ENCODE measurements around the gene FAM168A.
"Not testable (repeated sequence)": the region's sequence is repeated elsewhere in the genome, so short reads cannot be mapped to it uniquely, and the experiment has no call there.

Gene FAM168A

DNA sequence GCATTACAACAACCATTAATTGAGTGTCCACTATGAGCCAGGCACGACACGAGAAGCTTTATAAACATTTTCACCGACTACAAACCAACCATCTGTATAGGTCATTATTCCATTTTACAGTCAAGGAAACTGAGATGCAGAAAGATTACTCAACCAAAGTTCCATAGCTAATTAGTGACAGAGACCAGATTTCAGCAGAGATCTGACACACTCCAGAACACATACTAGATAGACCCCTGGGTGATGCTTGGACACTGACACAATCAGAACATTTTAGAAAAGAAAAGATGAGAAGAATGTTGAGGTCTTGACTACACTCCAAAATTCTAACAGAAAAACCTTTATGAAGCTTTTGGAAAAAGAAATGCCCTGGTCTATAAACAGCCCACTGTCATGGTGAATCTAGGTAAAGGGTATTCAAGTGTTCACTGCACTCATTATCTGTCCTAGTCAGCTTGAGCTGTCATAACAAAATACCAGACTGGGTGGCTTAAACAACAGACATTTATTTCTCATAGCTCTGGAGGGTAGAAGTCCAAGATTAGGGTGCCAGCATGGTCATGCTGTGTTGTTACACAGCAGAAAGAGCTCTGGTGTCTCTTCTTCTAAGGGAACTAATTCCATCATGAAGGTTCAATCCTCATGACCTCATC lies 132.8 kb downstream of the FAM168A start:
- DNase-seq: peak; percentile 42

DNA sequence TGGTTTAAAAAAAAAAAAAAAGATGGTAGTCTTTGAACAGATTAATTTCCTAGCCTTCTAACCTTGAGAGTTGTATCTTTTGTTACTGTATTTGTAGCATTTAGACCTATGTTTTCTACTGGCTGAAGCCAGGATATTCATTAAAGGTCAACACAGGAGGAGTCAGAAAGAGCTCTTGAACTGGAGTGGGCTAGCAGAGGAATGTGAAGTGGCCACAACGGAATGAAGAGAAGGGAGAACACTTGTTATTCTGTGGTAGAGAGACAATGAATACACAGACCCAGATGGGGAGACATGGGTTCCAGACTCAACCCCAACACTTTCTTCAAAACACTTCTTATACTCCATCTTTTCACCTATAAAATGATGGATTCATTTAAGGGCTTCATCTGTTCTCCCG lies 133.6 kb downstream of the FAM168A start:
- peak; percentile 11 for DNase-seq

DNA sequence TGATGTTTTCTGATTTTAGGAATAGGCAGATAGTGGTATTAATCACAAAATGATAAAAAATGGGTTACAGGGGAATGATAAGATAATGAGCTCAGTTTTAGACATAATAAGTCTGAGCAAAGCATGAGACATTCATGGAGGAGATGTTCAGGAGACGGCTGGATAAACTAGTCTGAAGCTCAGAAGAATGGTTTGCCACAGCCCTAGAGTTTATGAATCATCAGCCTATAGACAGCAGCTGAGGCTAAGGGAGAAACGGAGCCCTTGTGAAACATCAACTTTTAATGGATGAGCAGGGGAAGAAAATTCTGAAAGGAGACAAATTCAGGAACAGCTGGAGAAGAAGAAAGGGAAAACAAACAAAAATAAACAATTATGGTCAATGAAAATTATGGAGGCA lies 134.6 kb downstream of the FAM168A start:
- peak; percentile 71 for DNase-seq

DNA sequence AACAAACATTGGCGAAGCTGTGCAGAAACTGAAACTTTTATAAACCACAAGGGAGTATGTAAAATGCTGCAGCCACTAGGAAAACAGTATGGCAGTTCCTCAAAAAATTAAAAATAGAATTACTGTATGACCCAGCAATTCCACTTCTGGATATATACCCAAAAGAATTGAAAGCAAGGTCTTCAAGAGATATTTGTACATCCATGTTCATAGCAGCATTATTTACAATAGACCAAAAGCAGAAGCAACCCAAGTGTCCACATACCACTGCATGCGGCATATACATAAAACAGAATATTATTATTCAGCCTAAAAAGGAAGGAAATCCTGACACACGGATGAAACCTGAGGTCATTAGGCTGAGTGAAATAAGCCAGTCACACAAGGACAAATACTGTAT lies 135.9 kb downstream of the FAM168A start:
- DNase-seq: no peak

DNA sequence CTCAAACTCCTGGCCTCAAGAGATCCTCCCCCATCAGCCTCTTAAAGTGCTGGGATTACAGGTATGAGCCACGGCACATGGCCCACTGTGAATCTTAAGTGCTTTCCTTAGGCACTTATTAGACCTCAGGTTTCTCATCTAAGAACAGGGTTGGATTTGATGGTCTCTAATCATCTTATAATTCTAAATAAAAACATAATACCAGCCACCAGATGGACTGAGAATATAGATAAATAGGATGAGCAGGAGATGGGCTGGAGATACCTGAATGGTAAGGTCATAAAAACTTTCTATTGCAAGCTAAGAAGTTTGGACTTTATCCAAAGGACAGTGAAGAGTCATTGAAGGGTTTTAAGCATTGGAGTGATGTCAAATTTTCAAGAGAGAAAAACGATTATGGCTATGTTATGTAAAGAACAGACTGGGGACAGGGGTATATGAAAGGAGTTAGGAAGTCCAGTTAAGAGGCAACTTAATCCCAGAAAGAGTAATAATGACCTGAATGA lies 136.5 kb downstream of the FAM168A start:
- DNase-seq: peak; percentile 27

DNA sequence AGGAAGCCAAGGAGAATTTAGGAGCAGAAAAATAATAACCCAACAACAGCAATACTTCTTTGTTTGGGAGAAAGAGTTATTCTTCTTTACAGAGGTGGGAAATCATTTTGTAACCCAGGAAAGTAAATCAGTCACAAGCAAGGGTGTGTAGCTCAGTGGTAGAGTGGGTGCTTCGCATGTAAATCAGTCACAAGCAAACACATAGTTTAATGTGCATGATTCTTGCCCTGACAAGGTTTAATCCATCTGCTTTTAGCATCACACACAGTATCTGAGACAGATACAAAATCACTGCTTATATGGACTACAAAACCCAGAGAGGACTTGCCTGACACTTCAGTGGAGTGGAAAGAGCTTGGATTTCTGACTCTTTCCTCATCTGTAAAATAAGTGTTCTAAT lies 139.7 kb downstream of the FAM168A start:
- DNase-seq: no peak

DNA sequence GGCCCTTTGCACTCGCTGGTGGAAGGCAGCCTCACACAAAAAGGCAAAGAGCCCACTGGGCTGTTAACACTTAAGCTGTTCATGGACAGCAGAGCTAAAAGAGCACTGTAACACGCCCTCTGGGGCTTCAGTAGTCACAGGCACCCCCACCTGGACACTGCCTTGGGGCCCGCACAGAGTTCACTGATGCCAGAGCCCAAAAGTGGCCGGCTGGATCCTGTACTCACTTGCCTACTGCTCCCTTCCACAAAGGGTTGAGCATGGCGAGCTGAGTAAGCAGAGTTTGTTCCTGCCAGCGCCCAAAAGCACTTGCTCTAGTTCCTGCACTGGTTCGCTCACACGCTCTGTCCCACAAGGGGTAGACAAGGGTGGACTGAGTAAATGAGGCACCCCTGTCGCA lies 142.9 kb downstream of the FAM168A start:
- DNase-seq: no peak

DNA sequence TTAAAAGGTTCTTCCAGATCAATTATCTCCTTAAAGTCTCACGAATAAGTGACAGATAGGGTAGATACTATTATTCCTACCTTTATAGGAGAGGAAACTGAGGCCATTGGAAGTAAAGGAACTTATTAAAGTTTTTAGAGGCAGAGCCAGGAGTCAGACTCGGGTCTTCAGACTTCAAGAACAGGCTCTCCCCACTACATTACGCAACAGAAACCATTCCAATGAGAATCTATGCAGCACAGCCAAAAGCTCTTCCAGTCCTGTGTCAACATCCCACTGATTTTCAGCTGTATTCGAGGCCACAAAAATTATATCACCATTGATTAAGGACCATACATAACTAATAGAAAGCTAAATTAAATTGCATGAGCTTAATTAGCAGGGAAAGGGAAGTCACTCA lies 144.3 kb downstream of the FAM168A start:
- DNase-seq: no peak

DNA sequence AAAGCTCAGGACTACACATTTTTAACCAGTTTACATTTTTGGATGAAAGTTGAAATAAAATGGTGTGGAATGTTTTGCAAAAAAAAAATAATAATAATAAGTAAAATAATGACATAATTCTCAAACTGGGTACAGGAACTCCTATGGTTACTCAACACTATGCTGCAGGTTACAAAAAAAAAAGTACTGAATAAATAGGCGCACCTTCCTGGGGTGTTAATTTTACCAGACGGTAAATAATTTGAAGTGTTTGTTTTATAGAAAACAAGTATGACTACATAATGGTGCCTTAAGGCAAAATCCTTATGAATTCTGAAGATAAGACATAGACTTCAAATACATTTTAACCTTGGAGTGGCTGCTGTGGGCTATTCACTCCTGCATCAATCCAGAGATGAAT lies 145.2 kb downstream of the FAM168A start:
- no peak for DNase-seq

DNA sequence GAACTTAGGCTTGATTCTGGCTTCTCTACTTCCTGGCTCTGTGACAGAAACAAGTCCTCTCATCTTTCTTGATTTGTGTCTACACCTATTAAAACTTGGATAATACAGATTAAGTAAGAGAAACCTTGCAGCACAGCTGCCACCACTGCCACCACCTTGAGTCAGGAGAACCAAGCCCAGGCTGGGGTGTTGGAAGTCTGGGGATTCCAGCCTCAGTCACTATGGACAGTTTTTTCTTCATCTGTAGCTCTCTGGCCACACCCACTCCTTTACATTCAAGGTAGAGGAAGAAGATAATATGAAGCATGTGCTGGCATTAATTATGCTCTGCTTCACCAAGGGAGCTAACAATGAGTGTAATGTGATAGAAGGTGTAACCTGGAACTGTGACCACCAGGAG lies 146.0 kb downstream of the FAM168A start:
- DNase-seq: no peak

DNA sequence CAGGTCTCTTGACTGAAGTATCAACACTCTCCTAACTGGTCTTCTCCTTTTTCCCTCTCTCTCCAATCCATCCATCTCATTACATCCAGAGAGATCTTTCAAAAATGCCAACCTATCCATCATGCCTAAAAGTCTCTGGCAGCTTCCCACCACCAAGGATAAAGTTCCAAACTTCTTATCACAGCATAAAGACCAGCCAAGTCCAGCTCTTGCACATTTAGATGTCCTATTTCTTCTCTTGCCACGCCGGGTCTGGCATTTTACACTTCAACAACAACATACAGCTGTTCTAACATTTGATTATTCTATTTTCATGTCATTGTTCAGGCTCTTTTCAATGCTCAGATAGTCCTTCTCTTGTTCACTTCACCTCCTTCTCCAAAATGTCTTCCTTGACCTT lies 151.1 kb downstream of the FAM168A start:
- no peak for DNase-seq

DNA sequence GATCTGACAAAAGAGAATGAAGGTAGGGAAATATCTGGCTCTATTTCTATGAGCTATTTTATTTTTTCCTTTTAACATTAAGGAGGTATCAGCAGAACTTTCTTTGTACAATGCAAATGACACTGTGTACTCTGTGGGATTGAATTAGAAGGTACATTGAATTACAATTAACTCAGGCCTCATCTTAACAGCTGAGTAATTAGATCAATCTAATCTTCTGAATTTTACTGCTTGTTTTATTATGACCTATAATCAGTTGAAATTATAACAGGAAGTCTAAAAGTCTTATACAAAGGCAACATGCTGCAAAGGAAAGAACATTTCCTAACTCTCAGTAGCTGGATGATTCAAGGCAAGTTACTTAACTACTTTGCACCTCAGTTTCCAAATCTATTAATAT lies 151.9 kb downstream of the FAM168A start:
- DNase-seq: no peak

DNA sequence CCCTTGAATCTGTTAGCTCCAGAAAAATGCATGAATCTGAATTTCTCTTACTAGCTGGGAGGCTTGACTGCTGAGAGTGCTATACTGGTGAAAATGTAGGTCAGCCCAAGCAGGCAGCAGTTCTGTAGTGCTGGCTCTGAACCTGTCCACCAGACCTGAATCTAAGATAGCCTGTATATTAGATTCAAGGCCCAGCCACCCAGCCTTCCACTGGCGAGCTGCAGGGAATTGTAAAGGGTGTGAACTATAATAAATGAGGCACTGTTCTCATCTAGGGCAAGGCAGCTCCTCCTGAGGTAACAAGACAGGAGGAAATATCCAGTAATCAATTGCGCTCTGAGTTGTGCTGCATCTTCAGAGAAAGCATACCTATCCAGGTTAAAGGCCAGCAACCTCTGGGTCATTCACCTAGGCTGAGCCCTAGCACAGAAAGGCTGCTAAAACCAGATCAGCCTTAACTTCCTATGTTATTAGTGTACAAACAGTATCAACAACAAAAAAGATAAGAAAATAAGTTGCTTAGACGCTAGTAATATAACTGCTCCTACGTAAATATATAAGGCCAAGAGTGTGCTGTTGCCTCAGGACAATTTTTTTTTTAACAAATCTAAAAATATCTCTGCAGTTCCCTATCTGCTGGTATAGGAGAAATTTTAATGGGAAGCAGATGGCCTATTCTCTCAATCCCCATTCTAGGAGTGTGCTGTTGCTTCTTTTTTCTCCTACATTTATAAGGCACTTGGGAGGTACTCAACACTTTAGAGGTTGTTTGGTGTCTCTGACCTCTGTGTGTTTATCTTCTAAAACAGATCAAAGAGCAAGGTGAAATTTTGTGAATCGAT lies 158.7 kb downstream of the FAM168A start:
- peak; percentile 59 for DNase-seq

DNA sequence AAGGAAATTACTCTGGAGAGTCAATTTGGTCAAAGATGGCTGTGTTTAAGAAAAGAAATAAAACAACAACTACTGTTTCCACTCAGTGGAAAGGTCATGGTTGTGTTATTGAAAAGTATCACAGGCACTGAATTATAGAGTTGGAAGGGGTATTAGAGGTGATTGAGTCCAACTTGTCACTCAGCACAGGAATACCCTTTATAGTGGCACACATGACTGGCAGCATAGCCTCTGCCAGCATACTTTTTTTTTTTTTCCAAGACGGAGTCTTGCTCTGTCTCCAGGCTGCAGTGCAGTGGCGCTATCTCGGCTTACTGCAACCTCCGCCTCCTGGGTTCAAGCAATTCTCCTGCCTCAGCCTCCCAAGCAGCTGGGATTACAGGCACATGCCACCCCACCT lies 161.1 kb downstream of the FAM168A start:
- not testable (repeated sequence) for DNase-seq

DNA sequence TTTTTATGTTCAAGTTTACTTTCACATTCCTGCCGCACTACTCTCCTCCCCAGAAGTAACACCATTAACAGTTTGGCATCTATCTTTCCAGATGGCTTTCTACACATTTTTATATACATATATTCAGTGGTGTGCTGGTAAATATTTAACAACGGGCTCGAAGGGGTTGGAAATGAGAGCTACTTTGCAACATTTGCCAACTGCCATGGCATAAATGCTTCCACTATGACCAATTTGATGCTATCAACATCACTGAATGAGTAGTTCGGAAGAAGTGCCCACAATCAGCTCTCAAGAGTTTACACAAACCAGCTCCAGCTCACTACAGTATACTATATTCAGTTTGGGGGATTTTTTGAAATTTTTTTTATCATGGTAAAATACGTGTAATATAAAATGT lies 166.5 kb downstream of the FAM168A start:
- no peak for DNase-seq

DNA sequence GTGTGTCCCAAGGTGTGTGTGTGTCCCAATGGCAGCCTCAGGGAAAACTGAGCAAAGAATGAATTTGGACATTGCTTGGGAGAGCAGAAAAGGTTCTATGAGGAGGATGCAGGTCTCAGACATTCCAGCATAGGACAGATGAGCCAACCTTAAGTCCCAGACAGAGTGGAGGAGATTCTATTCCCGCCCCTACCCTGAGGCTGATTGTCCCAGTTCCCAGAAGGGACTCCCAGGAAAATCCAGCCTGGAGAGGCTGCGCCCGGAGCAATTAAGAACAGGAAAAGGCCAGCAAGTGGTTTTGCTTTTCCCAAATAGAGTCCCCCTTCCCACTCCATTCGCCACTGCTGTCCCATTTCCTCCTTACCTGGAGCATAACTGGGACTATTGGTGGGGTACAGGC lies 167.6 kb downstream of the FAM168A start:
- DNase-seq: no peak

DNA sequence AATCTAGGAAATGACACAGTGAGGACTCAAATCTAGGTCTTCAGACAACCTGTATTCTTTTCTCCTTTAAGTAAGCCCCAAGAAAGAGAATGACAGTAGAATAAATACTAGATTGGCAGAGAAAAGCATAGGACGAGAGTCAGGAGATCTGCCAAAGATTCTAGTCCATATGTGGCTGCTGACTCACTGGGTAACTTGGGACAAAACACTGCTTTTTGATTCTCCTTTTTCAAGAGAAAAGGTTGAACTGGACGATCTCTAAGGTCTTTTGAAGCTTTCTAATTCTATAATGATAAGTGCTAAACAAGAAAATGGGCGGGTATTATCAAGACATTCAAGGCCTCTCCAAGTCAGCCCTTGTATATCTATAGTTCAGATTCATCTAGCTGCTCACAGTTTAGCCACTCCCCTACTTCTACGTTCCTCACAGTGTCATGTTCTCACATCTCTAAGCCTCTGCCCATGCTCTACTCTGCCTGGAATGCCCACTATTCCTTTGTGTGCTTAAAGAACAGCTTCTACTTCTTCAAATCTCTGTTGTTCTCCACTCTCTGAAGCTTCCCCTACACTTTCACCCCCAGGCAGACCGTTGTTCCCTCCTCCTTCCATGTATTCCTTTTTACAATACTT lies 168.7 kb downstream of the FAM168A start:
- peak; percentile 64 for DNase-seq

DNA sequence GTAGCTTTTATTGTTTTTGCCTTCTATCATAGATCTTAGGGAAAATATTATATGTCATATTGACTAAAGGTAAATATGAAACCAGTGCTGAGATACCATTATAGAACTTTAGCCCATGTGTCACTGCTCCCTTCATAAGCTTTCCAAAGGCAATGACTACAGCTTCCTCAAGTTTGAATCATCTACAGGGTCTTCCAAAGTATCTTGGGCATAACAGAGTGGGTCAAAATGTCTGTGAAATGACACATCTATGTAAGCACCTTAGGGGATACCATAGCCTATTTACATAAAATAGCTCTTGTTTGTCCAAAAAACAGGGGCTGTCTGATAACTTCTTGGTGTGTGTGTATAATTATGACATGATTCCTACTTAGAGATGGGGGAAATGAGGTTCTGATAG lies 169.2 kb downstream of the FAM168A start:
- peak; percentile 39 for DNase-seq

DNA sequence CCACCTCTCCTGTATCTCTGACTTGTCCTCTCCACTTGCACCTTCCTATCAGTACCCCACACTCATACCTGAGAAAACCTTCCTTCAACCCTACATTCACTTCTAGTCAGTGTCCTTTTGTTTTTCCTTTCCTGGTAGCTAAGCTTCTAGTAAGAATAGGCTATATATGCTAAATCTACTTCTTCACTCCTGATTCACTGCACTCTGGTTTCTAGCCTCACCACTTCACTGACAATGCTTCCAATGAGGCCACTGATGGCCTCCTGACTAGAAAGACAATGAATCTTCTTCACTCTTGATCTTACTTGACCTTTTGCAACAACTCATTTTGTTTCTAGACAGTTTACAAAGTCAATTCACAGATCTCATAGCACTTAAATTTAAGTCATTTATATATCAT lies 169.7 kb downstream of the FAM168A start:
- no peak for DNase-seq

DNA sequence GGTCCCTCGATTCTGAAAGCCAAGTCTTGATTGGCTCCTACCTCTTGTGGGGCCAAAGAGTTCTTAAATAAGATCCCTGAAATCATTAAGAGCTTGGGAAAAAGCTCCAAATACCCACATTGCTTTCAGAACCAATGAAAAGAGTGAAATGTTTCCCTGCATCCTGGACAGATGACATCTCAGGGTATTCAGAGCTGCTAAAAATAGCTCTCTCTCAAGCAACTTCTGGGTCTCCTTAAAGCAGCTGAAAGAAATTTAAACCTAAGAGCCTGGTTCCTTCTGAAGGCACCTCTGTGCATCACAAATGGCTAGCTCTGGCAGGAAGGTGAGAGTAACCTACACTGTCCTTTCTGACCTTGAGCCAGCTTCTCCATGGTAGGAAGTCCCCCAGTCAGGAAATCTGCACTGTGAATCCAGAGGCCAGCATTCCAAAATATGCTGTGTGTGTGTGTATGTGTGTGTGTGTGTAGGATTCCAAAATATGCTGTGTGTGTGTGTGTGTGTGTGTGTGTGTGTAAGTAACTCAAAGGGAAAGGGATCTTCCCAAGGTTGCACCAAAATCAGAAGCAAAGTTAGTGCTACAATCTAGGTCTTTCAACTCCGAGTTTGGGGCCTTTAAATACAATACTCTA lies 171.6 kb downstream of the FAM168A start:
- peak; percentile 76 for DNase-seq

DNA sequence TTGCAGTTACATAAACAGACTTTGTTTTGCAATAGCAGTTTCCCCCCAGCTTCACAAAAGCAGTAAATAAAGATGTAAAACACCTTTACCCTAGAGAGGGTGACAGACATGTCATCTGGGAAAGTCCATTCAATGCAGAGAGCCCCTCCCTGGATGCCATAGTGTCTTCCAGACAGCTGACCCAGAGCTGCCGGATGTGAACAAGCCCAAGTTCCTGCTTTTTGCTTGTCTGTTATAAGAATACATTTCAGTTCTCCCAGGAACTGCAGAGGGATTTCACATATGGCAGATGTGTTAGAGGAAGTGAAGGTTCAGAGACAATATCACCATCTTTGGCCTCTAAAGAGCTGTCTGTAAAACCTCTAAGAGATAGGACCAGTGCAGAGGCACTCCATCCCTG lies 172.8 kb downstream of the FAM168A start:
- no peak for DNase-seq

DNA sequence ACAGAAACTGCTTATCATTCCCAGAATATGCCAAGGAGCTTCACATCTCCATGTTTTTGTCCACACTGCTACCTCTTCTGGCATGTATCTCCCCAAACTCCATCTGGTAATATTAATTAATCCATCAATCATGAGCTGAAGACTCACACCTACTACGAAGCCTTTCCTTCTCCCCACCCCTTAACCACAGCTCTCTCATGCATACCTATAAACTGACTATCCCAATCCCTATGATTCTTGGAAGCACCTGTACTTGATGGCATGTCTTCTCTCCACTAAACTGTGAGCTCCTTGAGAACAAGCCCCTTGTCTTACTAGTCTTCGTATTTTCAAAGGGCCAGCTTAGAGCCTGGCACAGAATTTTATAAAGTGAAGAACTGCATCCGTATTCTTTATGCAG lies 174.4 kb downstream of the FAM168A start:
- DNase-seq: no peak

DNA sequence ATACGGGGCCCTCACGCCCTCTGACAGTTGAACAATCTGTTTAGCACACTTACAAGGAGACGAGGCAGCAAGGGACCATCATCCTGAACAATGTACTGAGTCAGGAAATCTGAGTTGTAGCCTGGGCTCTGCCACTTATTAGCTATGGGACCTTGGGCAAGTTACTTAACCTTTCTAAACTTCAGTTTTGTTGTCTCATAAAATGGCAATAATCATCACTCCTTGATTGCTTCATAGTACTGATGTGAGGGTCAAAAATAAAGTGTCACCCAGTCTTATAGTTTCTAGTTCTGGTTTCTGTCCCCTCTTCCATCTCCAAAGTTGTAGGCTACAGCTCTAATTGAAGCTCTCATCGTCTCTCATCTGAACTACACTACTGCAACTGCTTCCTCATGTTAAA lies 175.0 kb downstream of the FAM168A start:
- no peak for DNase-seq

DNA sequence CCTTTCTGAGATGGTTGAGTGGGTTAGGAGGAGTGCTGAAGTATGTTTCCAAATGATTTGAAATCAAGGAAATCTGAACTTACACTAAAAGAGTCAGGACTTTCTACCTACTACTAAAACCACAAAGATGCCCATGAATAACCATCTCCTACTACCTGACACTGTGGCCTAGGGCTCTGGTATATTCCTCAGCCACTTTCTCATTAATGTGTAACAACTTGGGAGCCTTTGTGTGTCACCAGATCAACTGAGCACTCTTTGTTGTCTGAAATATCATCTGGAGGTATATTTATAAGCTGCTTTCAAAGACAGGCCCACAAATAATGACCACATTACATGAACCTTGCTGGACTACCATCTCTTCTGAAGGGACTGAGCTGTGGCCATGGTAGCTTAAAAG lies 177.8 kb downstream of the FAM168A start:
- DNase-seq: no peak
